GM23338 (cell line): ENCODE results near the gene RUNX3. TPM values are rescaled to one million over a fixed set of nuclear protein-coding genes. Genes with fewer than 3 reads are reported as not detected.

Source experiments
- ATAC-seq: fragments of 200-7000 bp; cut with Tn5 transposase; 3 replicates; pipeline ENCODE4 v1.9.1; 2020
- DNase-seq: peaks from one replicate; pipeline ENCODE4 v3.0.0-alpha.2; 2015; ENCODE audit warnings: low spot score
- H2AFZ ChIP-seq: fragments of 200-600 bp; sonication (generic); 2 replicates; pipeline ENCODE4 v1.8.0; 2016; ENCODE audit warnings: antibody characterized with exemption, mild to moderate bottlenecking, moderate library complexity
- H3F3A ChIP-seq: fragments of 200-600 bp; sonication (generic); replicated peaks from 2 replicates; pipeline ENCODE4 v1.8.0; 2017; ENCODE audit warnings: antibody characterized with exemption, mixed run types, low read depth
- H3K27ac ChIP-seq: fragments of 200-600 bp; sonication (generic); 2 replicates; pipeline ENCODE4 v1.6.1; 2016; ENCODE audit warnings: low read depth
- H3K27me3 ChIP-seq: fragments of 200-600 bp; sonication (generic); 2 replicates; pipeline ENCODE4 v1.8.0; 2016; ENCODE audit warnings: mild to moderate bottlenecking, mixed run types, moderate library complexity; ENCODE audit not compliant: insufficient read depth
- H3K36me3 ChIP-seq: fragments of 200-600 bp; sonication (generic); 2 replicates; pipeline ENCODE4 v1.8.0; 2016; ENCODE audit warnings: mild to moderate bottlenecking; ENCODE audit not compliant: insufficient read depth
- H3K4me1 ChIP-seq: fragments of 200-600 bp; sonication (generic); 2 replicates; pipeline ENCODE4 v1.8.0; 2016; ENCODE audit warnings: mild to moderate bottlenecking, moderate library complexity; ENCODE audit not compliant: insufficient read depth
- H3K4me2 ChIP-seq: fragments of 200-600 bp; sonication (generic); 2 replicates; pipeline ENCODE4 v1.7.1; 2017; ENCODE audit warnings: mixed run types
- H3K4me3 ChIP-seq: fragments of 200-600 bp; sonication (generic); 2 replicates; pipeline ENCODE4 v1.6.1; 2016; ENCODE audit warnings: mixed run types
- H3K79me2 ChIP-seq: fragments of 200-600 bp; sonication (generic); replicated peaks from 2 replicates; pipeline ENCODE4 v1.8.0; 2017; ENCODE audit warnings: mild to moderate bottlenecking; ENCODE audit not compliant: insufficient read depth
- H3K9me2 ChIP-seq: fragments of 200-600 bp; sonication (generic); 2 replicates; pipeline ENCODE4 v1.8.0; 2017; ENCODE audit not compliant: insufficient read depth
- H4K20me1 ChIP-seq: fragments of 200-600 bp; sonication (generic); replicated peaks from 2 replicates; pipeline ENCODE4 v1.8.0; 2017; ENCODE audit warnings: mild to moderate bottlenecking; ENCODE audit not compliant: insufficient read depth
- H3K27ac Mint-ChIP-seq: 2 replicates; pipeline ENCODE4 v1.8.0; 2020; ENCODE audit warnings: inconsistent platforms, mild to moderate bottlenecking, moderate library complexity, mixed read lengths
- H3K27me3 Mint-ChIP-seq: 3 replicates; pipeline ENCODE4 v1.8.0; 2022; ENCODE audit warnings: low read depth, mild to moderate bottlenecking, moderate library complexity, mixed read lengths, inconsistent platforms; ENCODE audit not compliant: insufficient read depth, poor library complexity
- H3K36me3 Mint-ChIP-seq: 3 replicates; pipeline ENCODE4 v1.8.0; 2021; ENCODE audit warnings: low read depth, mild to moderate bottlenecking, inconsistent platforms, moderate library complexity, mixed read lengths
- H3K4me1 Mint-ChIP-seq: 3 replicates; pipeline ENCODE4 v1.8.0; 2020; ENCODE audit warnings: mild to moderate bottlenecking, inconsistent platforms, mixed read lengths
- H3K4me3 Mint-ChIP-seq: 3 replicates; pipeline ENCODE4 v1.8.0; 2021; ENCODE audit warnings: moderate library complexity, mild to moderate bottlenecking, inconsistent platforms, mixed read lengths
- H3K9me3 Mint-ChIP-seq: 3 replicates; pipeline ENCODE4 v1.8.0; 2020; ENCODE audit warnings: moderate library complexity, mild to moderate bottlenecking, inconsistent platforms, mixed read lengths
- CREB1 ChIP-seq: fragments of 250-450 bp; sonication (Bioruptor Pico); IDR thresholded peaks from 2 replicates; pipeline ENCODE4 v1.5.0; 2020; ENCODE audit warnings: low read depth, mild to moderate bottlenecking, moderate library complexity
- EZH2 ChIP-seq: fragments of 200-600 bp; sonication (generic); IDR thresholded peaks from one replicate; pipeline ENCODE4 v1.8.0; 2017; ENCODE audit warnings: antibody characterized with exemption, mild to moderate bottlenecking, low read depth; ENCODE audit not compliant: unreplicated experiment
- EZH2phosphoT487 ChIP-seq: fragments of 200-600 bp; sonication (generic); IDR thresholded peaks from one replicate; pipeline ENCODE4 v1.8.1; 2018; ENCODE audit warnings: antibody characterized with exemption; ENCODE audit not compliant: unreplicated experiment
- JUNB ChIP-seq: IDR thresholded peaks from one replicate; pipeline ENCODE4 v1.6.1; 2016; ENCODE audit warnings: antibody characterized with exemption; ENCODE audit not compliant: unreplicated experiment
- NANOG ChIP-seq: IDR thresholded peaks from 2 replicates; pipeline ENCODE4 v1.6.1; 2016; ENCODE audit warnings: antibody characterized with exemption, borderline replicate concordance
- POLR2AphosphoS5 ChIP-seq: IDR thresholded peaks from 2 replicates; pipeline ENCODE4 v1.6.1; 2016; ENCODE audit warnings: antibody characterized with exemption, low read depth
- STAT1 ChIP-seq: IDR thresholded peaks from one replicate; pipeline ENCODE4 v1.6.1; 2016; ENCODE audit warnings: antibody characterized with exemption; ENCODE audit not compliant: unreplicated experiment
- ZNF114 ChIP-seq: fragments of 250-450 bp; sonication (Bioruptor Pico); IDR thresholded peaks from 2 replicates; pipeline ENCODE4 v1.5.0; 2020; ENCODE audit warnings: mild to moderate bottlenecking, moderate library complexity
- ZNF331 ChIP-seq: fragments of 250-450 bp; sonication (Bioruptor Pico); IDR thresholded peaks from 2 replicates; pipeline ENCODE4 v1.5.0; 2020; ENCODE audit warnings: low read depth, mild to moderate bottlenecking, moderate library complexity
- polyA plus RNA-seq: library from polyadenylated mRNA; unstranded; fragments of >200 nt; fragmentation: Nextera tagmentation; extraction: Ambion mirVana; gene quantifications from 2 replicates; pipeline ENCODE4 v1.2.1, GENCODE V29; 2016
- total RNA-seq: library from RNA; depleted of rRNA; stranded (reverse); fragments of >200 nt; shearing (Covaris generic); gene quantifications from 2 replicates; pipeline ENCODE4 v1.2.3, GENCODE V29; 2014
- TF ChIP-seq, protein P1 (sequence below): fragments of 250-450 bp; sonication (Bioruptor Pico); IDR thresholded peaks from 2 replicates; pipeline ENCODE4 v1.5.0; 2020; ENCODE audit warnings: mild to moderate bottlenecking, moderate library complexity
- TF ChIP-seq, protein P2 (sequence below): IDR thresholded peaks from one replicate; pipeline ENCODE4 v1.6.1; 2018; ENCODE audit warnings: antibody characterized with exemption; ENCODE audit not compliant: unreplicated experiment
- TF ChIP-seq, protein P3 (sequence below), 2 experiments: fragments of 200-600 bp in 1 of 2; sonication (generic) in 1 of 2; conservative IDR thresholded peaks; 2 replicates each; pipeline versions ENCODE4 v1.5.1 to v1.6.1; 2016 to 2017; ENCODE audit warnings: antibody characterized with exemption in 2 of 2, low read depth in 2 of 2, mild to moderate bottlenecking in 2 of 2, moderate library complexity in 1 of 2
- TF ChIP-seq, protein P4 (sequence below): IDR thresholded peaks from 2 replicates; pipeline ENCODE4 v1.6.1; 2016; ENCODE audit warnings: antibody characterized with exemption

The RUNX3 gene
- total and polyA plus RNA-seq, 2 experiments from 2014 or later = 0.23 to 0.73 TPM

DNA sequence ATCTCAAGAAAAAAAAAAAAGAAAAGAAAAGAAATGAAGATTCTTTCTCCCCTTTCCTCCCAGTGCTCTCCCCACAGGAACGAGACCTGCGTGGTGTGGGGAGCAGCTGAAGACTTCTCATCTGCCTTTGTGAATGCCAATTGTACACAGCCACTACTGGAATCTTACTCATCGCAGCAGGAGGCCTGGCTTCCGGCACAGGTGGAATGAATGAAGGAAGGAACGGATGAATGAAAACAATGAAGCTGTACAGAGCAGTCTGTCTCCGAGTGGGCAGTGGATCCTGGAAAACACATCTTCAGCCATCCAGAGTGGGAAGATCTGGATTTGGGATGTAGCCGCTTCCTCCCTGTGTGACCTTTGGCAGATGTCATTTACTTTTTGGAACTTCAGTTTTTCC is 64.9 kb downstream of the RUNX3 start:
- H2AFZ ChIP-seq = no peak overlapping the region
- no peak overlapping the region for H3K27ac ChIP-seq
- H3K9me2 ChIP-seq = no peaks in the 10 kb centered on the region
- no peaks in the 10 kb centered on the region for H3K79me2 ChIP-seq
- Mint-ChIP-seq H3K27me3 (peaks cover 19% of the 10 kb centered on the region), H3K27ac (no peak overlapping the region), H3K4me1 (peaks cover 14% of the 10 kb centered on the region), H3K4me3 (no peak overlapping the region), H3K9me3 (no peaks in the 10 kb centered on the region), H3K36me3 (no peaks in the 10 kb centered on the region)
- no peaks in the 10 kb centered on the region for H3K27me3 ChIP-seq
- no peak for TF ChIP-seq JUNB
- TF ChIP-seq, protein P1, sequence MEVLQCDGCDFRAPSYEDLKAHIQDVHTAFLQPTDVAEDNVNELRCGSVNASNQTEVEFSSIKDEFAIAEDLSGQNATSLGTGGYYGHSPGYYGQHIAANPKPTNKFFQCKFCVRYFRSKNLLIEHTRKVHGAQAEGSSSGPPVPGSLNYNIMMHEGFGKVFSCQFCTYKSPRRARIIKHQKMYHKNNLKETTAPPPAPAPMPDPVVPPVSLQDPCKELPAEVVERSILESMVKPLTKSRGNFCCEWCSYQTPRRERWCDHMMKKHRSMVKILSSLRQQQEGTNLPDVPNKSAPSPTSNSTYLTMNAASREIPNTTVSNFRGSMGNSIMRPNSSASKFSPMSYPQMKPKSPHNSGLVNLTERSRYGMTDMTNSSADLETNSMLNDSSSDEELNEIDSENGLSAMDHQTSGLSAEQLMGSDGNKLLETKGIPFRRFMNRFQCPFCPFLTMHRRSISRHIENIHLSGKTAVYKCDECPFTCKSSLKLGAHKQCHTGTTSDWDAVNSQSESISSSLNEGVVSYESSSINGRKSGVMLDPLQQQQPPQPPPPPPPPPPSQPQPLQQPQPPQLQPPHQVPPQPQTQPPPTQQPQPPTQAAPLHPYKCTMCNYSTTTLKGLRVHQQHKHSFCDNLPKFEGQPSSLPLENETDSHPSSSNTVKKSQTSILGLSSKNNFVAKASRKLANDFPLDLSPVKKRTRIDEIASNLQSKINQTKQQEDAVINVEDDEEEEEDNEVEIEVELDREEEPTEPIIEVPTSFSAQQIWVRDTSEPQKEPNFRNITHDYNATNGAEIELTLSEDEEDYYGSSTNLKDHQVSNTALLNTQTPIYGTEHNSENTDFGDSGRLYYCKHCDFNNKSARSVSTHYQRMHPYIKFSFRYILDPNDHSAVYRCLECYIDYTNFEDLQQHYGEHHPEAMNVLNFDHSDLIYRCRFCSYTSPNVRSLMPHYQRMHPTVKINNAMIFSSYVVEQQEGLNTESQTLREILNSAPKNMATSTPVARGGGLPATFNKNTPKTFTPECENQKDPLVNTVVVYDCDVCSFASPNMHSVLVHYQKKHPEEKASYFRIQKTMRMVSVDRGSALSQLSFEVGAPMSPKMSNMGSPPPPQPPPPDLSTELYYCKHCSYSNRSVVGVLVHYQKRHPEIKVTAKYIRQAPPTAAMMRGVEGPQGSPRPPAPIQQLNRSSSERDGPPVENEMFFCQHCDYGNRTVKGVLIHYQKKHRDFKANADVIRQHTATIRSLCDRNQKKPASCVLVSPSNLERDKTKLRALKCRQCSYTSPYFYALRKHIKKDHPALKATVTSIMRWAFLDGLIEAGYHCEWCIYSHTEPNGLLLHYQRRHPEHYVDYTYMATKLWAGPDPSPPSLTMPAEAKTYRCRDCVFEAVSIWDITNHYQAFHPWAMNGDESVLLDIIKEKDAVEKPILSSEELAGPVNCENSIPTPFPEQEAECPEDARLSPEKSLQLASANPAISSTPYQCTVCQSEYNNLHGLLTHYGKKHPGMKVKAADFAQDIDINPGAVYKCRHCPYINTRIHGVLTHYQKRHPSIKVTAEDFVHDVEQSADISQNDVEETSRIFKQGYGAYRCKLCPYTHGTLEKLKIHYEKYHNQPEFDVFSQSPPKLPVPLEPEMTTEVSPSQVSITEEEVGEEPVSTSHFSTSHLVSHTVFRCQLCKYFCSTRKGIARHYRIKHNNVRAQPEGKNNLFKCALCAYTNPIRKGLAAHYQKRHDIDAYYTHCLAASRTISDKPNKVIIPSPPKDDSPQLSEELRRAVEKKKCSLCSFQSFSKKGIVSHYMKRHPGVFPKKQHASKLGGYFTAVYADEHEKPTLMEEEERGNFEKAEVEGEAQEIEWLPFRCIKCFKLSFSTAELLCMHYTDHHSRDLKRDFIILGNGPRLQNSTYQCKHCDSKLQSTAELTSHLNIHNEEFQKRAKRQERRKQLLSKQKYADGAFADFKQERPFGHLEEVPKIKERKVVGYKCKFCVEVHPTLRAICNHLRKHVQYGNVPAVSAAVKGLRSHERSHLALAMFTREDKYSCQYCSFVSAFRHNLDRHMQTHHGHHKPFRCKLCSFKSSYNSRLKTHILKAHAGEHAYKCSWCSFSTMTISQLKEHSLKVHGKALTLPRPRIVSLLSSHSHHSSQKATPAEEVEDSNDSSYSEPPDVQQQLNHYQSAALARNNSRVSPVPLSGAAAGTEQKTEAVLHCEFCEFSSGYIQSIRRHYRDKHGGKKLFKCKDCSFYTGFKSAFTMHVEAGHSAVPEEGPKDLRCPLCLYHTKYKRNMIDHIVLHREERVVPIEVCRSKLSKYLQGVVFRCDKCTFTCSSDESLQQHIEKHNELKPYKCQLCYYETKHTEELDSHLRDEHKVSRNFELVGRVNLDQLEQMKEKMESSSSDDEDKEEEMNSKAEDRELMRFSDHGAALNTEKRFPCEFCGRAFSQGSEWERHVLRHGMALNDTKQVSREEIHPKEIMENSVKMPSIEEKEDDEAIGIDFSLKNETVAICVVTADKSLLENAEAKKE (CRISPR knock-in tag) = no peak
- TF ChIP-seq, protein P2, sequence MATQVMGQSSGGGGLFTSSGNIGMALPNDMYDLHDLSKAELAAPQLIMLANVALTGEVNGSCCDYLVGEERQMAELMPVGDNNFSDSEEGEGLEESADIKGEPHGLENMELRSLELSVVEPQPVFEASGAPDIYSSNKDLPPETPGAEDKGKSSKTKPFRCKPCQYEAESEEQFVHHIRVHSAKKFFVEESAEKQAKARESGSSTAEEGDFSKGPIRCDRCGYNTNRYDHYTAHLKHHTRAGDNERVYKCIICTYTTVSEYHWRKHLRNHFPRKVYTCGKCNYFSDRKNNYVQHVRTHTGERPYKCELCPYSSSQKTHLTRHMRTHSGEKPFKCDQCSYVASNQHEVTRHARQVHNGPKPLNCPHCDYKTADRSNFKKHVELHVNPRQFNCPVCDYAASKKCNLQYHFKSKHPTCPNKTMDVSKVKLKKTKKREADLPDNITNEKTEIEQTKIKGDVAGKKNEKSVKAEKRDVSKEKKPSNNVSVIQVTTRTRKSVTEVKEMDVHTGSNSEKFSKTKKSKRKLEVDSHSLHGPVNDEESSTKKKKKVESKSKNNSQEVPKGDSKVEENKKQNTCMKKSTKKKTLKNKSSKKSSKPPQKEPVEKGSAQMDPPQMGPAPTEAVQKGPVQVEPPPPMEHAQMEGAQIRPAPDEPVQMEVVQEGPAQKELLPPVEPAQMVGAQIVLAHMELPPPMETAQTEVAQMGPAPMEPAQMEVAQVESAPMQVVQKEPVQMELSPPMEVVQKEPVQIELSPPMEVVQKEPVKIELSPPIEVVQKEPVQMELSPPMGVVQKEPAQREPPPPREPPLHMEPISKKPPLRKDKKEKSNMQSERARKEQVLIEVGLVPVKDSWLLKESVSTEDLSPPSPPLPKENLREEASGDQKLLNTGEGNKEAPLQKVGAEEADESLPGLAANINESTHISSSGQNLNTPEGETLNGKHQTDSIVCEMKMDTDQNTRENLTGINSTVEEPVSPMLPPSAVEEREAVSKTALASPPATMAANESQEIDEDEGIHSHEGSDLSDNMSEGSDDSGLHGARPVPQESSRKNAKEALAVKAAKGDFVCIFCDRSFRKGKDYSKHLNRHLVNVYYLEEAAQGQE = no peak
- TF ChIP-seq, protein P3, sequence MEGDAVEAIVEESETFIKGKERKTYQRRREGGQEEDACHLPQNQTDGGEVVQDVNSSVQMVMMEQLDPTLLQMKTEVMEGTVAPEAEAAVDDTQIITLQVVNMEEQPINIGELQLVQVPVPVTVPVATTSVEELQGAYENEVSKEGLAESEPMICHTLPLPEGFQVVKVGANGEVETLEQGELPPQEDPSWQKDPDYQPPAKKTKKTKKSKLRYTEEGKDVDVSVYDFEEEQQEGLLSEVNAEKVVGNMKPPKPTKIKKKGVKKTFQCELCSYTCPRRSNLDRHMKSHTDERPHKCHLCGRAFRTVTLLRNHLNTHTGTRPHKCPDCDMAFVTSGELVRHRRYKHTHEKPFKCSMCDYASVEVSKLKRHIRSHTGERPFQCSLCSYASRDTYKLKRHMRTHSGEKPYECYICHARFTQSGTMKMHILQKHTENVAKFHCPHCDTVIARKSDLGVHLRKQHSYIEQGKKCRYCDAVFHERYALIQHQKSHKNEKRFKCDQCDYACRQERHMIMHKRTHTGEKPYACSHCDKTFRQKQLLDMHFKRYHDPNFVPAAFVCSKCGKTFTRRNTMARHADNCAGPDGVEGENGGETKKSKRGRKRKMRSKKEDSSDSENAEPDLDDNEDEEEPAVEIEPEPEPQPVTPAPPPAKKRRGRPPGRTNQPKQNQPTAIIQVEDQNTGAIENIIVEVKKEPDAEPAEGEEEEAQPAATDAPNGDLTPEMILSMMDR (conservative IDR thresholded peaks at IDR 0.05; ENCODE audit: low read depth in 2 of 2) = no peak
- TF ChIP-seq ZNF114 (CRISPR knock-in tag) = no peak
- TF ChIP-seq EZH2phosphoT487 = no peak
- TF ChIP-seq EZH2 = no peak
- TF ChIP-seq POLR2AphosphoS5 = no peak
- TF ChIP-seq STAT1 = no peak
- no peak for TF ChIP-seq NANOG
- TF ChIP-seq ZNF331 (CRISPR knock-in tag) = no peak
- no peak for TF ChIP-seq CREB1
- TF ChIP-seq, protein P4, sequence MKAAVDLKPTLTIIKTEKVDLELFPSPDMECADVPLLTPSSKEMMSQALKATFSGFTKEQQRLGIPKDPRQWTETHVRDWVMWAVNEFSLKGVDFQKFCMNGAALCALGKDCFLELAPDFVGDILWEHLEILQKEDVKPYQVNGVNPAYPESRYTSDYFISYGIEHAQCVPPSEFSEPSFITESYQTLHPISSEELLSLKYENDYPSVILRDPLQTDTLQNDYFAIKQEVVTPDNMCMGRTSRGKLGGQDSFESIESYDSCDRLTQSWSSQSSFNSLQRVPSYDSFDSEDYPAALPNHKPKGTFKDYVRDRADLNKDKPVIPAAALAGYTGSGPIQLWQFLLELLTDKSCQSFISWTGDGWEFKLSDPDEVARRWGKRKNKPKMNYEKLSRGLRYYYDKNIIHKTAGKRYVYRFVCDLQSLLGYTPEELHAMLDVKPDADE = no peak
- H3K4me2 ChIP-seq = no peak overlapping the region
- H3K4me1 ChIP-seq = 0 out of 2 replicates have a peak, but pooled peaks cover 9% of the 10 kb centered on the region
- H3K36me3 ChIP-seq = no peaks in the 10 kb centered on the region
- DNase-seq = no peak
- no peak overlapping the region for H3K4me3 ChIP-seq
- no peaks in the 10 kb centered on the region for H4K20me1 ChIP-seq
- no peaks in the 10 kb centered on the region for H3F3A ChIP-seq
- ATAC-seq = no peak
